ENCODE data around the gene B4GALT2.

GRCh38 chr1:44008259-44008658 is 29.2 kb downstream of the B4GALT2 start:
- TF ChIP-seq POLR2A (IDR thresholded peaks at IDR 0.05) (no peak), CTCF (IDR thresholded peaks at IDR 0.05) (no peak), POLR2AphosphoS5 (IDR thresholded peaks at IDR 0.05) (no peak)
